ENCODE results near the gene ZBED5. TPM values are rescaled to one million over a fixed set of nuclear protein-coding genes. Genes with fewer than 3 reads are reported as not detected.

ZBED5 gene
- total RNA-seq, 4 donors from 2014 or later: 42.9 to 58.6 (median 52.4) TPM

DNA sequence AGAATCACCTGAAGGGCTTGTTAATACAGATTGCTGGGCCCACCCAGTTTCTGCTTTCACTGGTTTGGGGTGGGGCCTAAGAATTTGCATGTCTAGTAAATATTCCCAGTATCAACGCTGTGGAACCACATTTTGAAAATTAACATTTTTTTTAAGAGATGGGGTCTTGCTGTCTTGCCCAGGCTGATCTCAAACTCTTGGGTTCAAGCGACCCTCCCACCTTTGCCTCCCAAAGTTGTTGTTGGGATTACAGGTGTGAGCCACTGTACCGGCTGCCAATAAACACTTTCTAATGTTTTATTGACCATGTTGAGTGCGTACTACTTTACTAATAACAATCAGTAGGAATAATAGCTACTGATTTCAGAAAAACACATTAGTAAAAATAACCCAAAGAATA is 51.6 kb downstream of the ZBED5 start:
- Histone ChIP-seq H3K4me3 (replicated peaks in 1 of 3) (no peak overlapping the region), H3K27me3 (no peaks in the 10 kb centered on the region)

DNA sequence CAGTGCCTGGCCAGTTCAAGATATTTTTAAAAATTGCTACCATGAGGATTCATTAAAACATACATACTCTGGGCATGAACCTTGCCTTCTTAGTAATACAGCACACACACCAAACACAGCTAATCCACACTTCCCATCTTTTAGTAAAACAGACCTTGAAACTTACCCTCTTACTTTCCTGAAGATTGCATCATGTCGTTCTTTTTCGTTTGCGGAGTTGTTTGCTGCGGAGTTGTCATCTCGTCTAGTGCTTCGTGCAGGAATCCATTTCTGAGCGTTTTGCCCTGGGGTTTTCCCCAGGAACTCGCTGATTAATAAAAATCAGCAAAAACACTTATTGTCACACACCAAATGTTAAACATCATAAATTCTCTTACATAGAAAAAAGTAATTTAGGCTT is 52.1 kb downstream of the ZBED5 start:
- TF ChIP-seq, protein P1, sequence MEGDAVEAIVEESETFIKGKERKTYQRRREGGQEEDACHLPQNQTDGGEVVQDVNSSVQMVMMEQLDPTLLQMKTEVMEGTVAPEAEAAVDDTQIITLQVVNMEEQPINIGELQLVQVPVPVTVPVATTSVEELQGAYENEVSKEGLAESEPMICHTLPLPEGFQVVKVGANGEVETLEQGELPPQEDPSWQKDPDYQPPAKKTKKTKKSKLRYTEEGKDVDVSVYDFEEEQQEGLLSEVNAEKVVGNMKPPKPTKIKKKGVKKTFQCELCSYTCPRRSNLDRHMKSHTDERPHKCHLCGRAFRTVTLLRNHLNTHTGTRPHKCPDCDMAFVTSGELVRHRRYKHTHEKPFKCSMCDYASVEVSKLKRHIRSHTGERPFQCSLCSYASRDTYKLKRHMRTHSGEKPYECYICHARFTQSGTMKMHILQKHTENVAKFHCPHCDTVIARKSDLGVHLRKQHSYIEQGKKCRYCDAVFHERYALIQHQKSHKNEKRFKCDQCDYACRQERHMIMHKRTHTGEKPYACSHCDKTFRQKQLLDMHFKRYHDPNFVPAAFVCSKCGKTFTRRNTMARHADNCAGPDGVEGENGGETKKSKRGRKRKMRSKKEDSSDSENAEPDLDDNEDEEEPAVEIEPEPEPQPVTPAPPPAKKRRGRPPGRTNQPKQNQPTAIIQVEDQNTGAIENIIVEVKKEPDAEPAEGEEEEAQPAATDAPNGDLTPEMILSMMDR (IDR thresholded peaks at IDR 0.05): no peak
- TF ChIP-seq POLR2A (IDR thresholded peaks at IDR 0.05): no peak
- no peaks in the 10 kb centered on the region for H3K27me3 ChIP-seq
- H3K27ac ChIP-seq: no peak overlapping the region
- H3K9me3 ChIP-seq: no peaks in the 10 kb centered on the region
- DNase-seq: no peak
- 78 to 86% methylated on average over 8 of the region's 8 CpGs for WGBS, 2 donors
- intact Hi-C loops (cut with DNase I): loop anchor here (5.0 kb wide), 1 partner anchor 52 kb away; the partner anchor contains the start of gene ZBED5
- H3K36me3 ChIP-seq: peaks cover 62 to 64% of the 10 kb centered on the region in 2 donors
- H3K4me1 ChIP-seq: peaks cover 12 to 28% of the 10 kb centered on the region in 2 donors
- H3K4me3 ChIP-seq (replicated peaks in 1 of 3): no peak overlapping the region

More for the DNA sequence above, 51.6 kb downstream of the ZBED5 start:
- intact Hi-C loops (cut with DNase I): loop anchor here (5.0 kb wide), 1 partner anchor 51 kb away; the partner anchor contains the start of gene ZBED5
- Histone ChIP-seq H3K4me1 (peaks cover 12 to 28% of the 10 kb centered on the region in 2 donors), H3K36me3 (peaks cover 57 to 59% of the 10 kb centered on the region in 2 donors), H3K27ac (no peak overlapping the region), H3K9me3 (no peaks in the 10 kb centered on the region)
- no peak for DNase-seq
- TF ChIP-seq, protein P1 (IDR thresholded peaks at IDR 0.05): no peak
- TF ChIP-seq POLR2A (IDR thresholded peaks at IDR 0.05): no peak
- 77 to 91% methylated on average over 4 of the region's 4 CpGs for WGBS, 2 donors

DNA sequence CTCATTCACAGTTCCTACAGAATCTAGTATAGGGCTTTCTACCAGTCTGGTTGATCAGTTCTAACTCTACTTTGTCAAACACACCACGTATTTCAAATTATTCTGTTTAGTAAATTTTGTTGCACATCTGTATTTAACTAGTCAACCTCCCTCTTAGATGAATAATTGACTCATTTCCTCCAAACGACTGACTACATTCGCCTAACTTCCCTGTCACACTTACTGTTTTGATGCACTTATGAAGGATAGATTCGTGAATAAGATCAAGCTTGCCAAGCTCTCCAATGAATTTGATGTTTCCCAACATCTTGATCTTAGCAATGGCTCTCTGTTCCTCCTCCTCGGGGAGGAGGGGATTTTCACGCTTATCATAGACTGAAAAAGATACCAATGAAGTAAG is 54.2 kb downstream of the ZBED5 start:
- WGBS, 2 donors: 81 to 82% methylated on average over 6 of the region's 6 CpGs
- H3K4me1 ChIP-seq: peaks cover 12 to 28% of the 10 kb centered on the region in 2 donors
- no peaks in the 10 kb centered on the region for H3K27me3 ChIP-seq
- no peak for DNase-seq
- intact Hi-C loops (cut with DNase I): no loop called here
- TF ChIP-seq, protein P1 (IDR thresholded peaks at IDR 0.05): no peak
- TF ChIP-seq POLR2A (IDR thresholded peaks at IDR 0.05): no peak
- H3K4me3 ChIP-seq (replicated peaks in 1 of 3): no peak overlapping the region
- H3K27ac ChIP-seq: no peak overlapping the region
- H3K36me3 ChIP-seq: peaks cover 83 to 85% of the 10 kb centered on the region in 2 donors
- no peaks in the 10 kb centered on the region for H3K9me3 ChIP-seq

Other genes starting within 250 kb of the ZBED5 start
- gene IRAG1, start 164.3 kb downstream of the ZBED5 start, total RNA-seq: 10 to 100 TPM in 1 of 4 donors, 1 to 10 TPM in 3; 3.2 to 14.4 (median 5.8) TPM
- gene CTR9, start 106.8 kb downstream of the ZBED5 start, total RNA-seq: 10 to 100 TPM; 28.9 to 35.3 (median 31.7) TPM
- gene EIF4G2, start 49.1 kb downstream of the ZBED5 start, total RNA-seq: 100 to 1,000 TPM; 501 to 609 (median 578) TPM